HG02884 (cell line): Measurements from ENCODE around the gene MRPL21.

Experiments used
- ATAC-seq: cut with Tn5 transposase; IDR thresholded peaks from one replicate; pipeline ENCODE4 v1.9.1; 2021; ENCODE audit warnings: mild to moderate bottlenecking, moderate library complexity; ENCODE audit not compliant: unreplicated experiment

MRPL21 gene

GRCh38 chr11:68843703-68844312, 59.8 kb downstream of the MRPL21 start:
- no peak for ATAC-seq

DNA sequence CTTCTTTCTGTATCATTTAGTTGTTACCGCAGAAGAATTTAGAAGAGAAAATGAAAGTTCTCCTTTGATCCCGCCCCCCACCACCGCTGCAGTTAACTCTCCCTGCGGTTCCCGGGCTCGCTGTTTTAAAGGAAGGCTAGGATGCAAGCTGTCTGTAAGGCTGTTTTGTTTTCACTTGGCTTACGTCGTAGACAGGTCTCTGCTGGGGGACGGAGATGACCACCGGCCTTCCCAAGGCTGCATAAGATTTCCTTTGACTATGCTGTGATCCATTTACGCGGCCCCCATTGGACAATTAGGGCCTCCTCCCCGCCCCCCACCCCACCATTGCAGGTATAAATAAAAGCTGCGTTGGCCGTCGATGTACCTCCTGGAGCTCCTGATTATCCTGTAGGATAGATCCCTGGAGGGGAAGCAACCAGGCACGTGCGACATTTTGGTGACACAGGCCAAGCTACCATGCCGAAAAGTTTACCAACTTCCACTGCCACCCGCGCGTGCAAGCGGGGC, 60.5 kb downstream of the MRPL21 start:
- no peak for ATAC-seq

DNA sequence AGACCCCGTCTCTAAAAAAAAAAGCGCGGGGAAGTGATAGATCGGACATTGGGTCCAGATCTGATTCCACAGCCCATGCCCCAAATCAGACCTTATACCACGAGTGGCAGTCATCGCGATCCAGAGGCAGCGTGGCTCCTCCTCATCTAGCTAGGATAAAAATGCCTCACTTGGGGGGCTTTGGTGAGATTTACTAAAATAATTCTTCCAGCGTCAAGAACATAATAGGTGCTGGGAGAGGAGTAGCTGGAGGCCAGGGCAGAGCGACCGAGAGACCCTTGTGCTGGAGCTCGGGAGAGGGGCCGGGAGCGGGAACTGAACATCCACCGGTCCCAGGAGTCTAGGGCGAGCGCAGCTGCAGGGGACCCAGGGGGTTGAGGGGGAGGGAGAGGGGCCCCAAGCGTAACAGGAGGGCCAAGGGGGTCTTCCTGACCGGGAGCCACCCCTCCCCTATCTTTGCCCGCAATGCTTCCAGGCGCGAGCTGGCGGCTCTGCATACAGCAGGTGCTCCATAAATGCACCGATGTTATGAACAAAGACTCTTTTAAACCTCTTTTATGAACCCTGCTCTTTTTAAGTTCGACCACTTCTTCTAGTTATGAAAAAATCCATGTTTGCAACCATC, 61.1 kb downstream of the MRPL21 start:
- ATAC-seq, result no peak

DNA sequence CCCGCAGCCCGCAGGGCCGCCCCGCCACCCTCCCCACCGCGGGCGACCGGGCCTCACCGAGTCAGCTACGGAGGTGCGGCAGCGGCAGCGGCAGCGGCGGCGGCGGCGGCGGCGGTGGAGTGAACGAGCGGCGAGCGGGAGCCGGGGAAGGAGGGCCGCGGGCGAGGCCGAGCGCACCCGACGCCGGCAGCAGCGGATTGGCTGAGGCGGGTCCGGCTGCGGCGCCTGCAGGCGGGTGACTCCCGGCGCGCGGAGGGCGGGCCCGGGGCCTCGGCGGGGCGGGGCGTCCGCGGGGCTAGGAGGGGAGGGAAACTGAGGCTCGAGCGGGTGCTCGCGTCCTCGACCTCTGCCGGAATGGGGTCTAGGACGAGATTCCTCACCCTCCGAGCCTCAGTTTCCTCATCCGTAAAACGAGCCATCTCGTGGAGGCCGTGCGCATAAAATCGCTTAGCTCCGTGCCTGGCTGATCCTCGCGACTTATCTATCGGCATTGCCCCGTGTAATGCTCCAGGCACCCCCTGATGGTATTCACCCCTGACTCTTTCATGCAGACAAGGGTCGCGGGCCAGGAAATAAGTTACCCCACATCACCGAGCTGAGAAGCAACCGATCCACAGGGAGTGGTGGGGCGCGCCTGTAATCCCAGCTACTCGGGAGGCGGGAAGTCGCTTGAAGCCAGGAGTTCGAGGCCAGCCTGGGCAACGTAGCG, 61.8 kb downstream of the MRPL21 start, which contains the start of gene CPT1A:
Gene CPT1A (minus strand): TSS at position 199 of the 709 bp plus-strand sequence. CDS start 26,442 bp downstream, outside the sequence.
- no peak for ATAC-seq
